ENCODE measurements around the gene ATP8B3.

Gene ATP8B3

GRCh38 chr19:1836458-1837221 is 24.6 kb upstream of the ATP8B3 start:
- DNase-seq: no peak

GRCh38 chr19:1833540-1833939 is 21.5 kb upstream of the ATP8B3 start:
- no peak for DNase-seq

- DNase-seq: no peak
Observed at GRCh38 chr19:1832046-1832663, 20.1 kb upstream of the ATP8B3 start.

- no peak for DNase-seq
Observed at GRCh38 chr19:1830978-1831377, 18.9 kb upstream of the ATP8B3 start.

- no peak for DNase-seq
Observed at GRCh38 chr19:1830568-1830967, 18.5 kb upstream of the ATP8B3 start.

GRCh38 chr19:1829958-1830357 is 17.9 kb upstream of the ATP8B3 start:
- DNase-seq: no peak

- no peak for DNase-seq
Observed at GRCh38 chr19:1828279-1829238, 16.5 kb upstream of the ATP8B3 start.

- no peak for DNase-seq
Observed at GRCh38 chr19:1827566-1828278, 15.6 kb upstream of the ATP8B3 start.

GRCh38 chr19:1826557-1827521 is 14.8 kb upstream of the ATP8B3 start:
- peak; percentile 37 for DNase-seq

GRCh38 chr19:1825909-1826556 is 14.0 kb upstream of the ATP8B3 start:
- DNase-seq: peak; percentile 77

- DNase-seq: no peak
Observed at GRCh38 chr19:1824252-1824622, 12.2 kb upstream of the ATP8B3 start.

GRCh38 chr19:1823539-1824251 is 11.6 kb upstream of the ATP8B3 start:
- DNase-seq: no peak

- no peak for DNase-seq
Observed at GRCh38 chr19:1823020-1823419, 10.9 kb upstream of the ATP8B3 start.

- no peak for DNase-seq
Observed at GRCh38 chr19:1822210-1822609, 10.1 kb upstream of the ATP8B3 start.

GRCh38 chr19:1819341-1820255 is 7.5 kb upstream of the ATP8B3 start:
- DNase-seq: no peak

- DNase-seq: no peak
Observed at GRCh38 chr19:1818549-1819195, 6.6 kb upstream of the ATP8B3 start.

GRCh38 chr19:1817553-1818179 is 5.6 kb upstream of the ATP8B3 start:
- no peak for DNase-seq

Measured in DMS53 (cell line).